Endothelial cell of umbilical vein (primary cell): ENCODE results near the gene KCNK16. TPM values are rescaled to one million over a fixed set of nuclear protein-coding genes. Genes with fewer than 3 reads are reported as not detected.

Experiments
- BruUV-seq: library from RNA; stranded (reverse); fragments of 400-500 nt; replicated peaks from 2 replicates; lab custom pipeline; 2021; lab: Mats Ljungman, UMichigan
- CTCF ChIA-PET: fragments of 300-600, 350-600 bp; sonication (Branson Sonifier 250); formaldehyde crosslinking; loops from one replicate; lab custom pipeline; 2021; ENCODE audit warnings: antibody characterized with exemption, inconsistent platforms; lab: Charles Lee
- POLR2A ChIA-PET: fragments of 300-600, 350-600 bp; sonication (Branson Sonifier 250); formaldehyde crosslinking; loops from one replicate; lab custom pipeline; 2021; ENCODE audit warnings: antibody characterized with exemption, inconsistent platforms; lab: Charles Lee
- DNase-seq: peaks from one replicate; pipeline ENCODE4 v3.0.0-alpha.2; 2011; ENCODE audit warnings: low read depth, low spot score
- FAIRE-seq: peaks from 2 replicates; lab custom pipeline; 2011; peaks lifted over from hg19 to GRCh38; lab: Jason Lieb, UNC
- H2AFZ ChIP-seq: 2 replicates; pipeline ENCODE4 v1.6.0; 2012; ENCODE audit warnings: low read depth, low read length, control low read depth, inconsistent platforms
- H3K27ac ChIP-seq: 2 replicates; pipeline ENCODE4 v1.5.1; 2011; ENCODE audit warnings: low read depth, mild to moderate bottlenecking, control low read depth, low read length, moderate library complexity; ENCODE audit not compliant: insufficient read depth
- H3K27me3 ChIP-seq, 2 experiments: 2 replicates each; pipeline versions ENCODE4 v1.6.0 to v1.6.1; 2011; ENCODE audit warnings: low read length in 2 of 2, mixed read lengths in 1 of 2; ENCODE audit not compliant: control insufficient read depth in 2 of 2, insufficient read depth in 2 of 2
- H3K36me3 ChIP-seq, 2 experiments: 2 replicates in 1 of 2; 3 replicates in 1 of 2; pipeline ENCODE4 v1.5.1; 2011; ENCODE audit warnings: low read length in 2 of 2, mild to moderate bottlenecking in 1 of 2, moderate library complexity in 1 of 2; ENCODE audit not compliant: control insufficient read depth in 2 of 2, insufficient read depth in 2 of 2; ENCODE audit errors: extremely low read depth in 1 of 2
- H3K4me1 ChIP-seq: 3 replicates; pipeline ENCODE4 v1.5.1; 2011; ENCODE audit warnings: mild to moderate bottlenecking, low read length; ENCODE audit not compliant: control insufficient read depth, insufficient read depth; ENCODE audit errors: extremely low read depth
- H3K4me2 ChIP-seq: 2 replicates; pipeline ENCODE4 v1.6.1; 2011; ENCODE audit warnings: low read length, control low read depth, mixed read lengths; ENCODE audit not compliant: insufficient read depth
- H3K4me3 ChIP-seq, 3 experiments: fragments of 200-600 bp in 1 of 3; sonication (generic), shearing (Covaris generic) in 1 of 3; replicated peaks in 1 of 3; 2 replicates each; pipeline ENCODE4 v1.5.1; 2011 to 2016; ENCODE audit warnings: control low read depth in 3 of 3, low read length in 3 of 3, mild to moderate bottlenecking in 2 of 3, inconsistent platforms in 1 of 3, low read depth in 1 of 3, moderate library complexity in 1 of 3; ENCODE audit not compliant: insufficient read depth in 1 of 3
- H3K79me2 ChIP-seq: 2 replicates; pipeline ENCODE4 v1.6.0; 2012; ENCODE audit warnings: low read length, inconsistent platforms; ENCODE audit not compliant: control insufficient read depth, insufficient read depth
- H3K9ac ChIP-seq: replicated peaks from 2 replicates; pipeline ENCODE3; 2011; ENCODE audit warnings: low read length, control low read depth; ENCODE audit not compliant: insufficient read depth; ENCODE audit errors: extremely low read depth
- H3K9me1 ChIP-seq: replicated peaks from 3 replicates; pipeline ENCODE4 v1.6.0; 2011; ENCODE audit warnings: mild to moderate bottlenecking, low read length; ENCODE audit not compliant: control insufficient read depth, insufficient read depth; ENCODE audit errors: extremely low read depth
- H3K9me3 ChIP-seq: replicated peaks from 2 replicates; pipeline ENCODE4 v1.5.1; 2012; ENCODE audit warnings: low read length, inconsistent platforms; ENCODE audit not compliant: control insufficient read depth, insufficient read depth
- H4K20me1 ChIP-seq: replicated peaks from 2 replicates; pipeline ENCODE3; 2011; ENCODE audit warnings: mild to moderate bottlenecking, low read length; ENCODE audit not compliant: control insufficient read depth, insufficient read depth; ENCODE audit errors: extremely low read depth
- EZH2 ChIP-seq: IDR thresholded peaks from 2 replicates; pipeline ENCODE4 v1.6.1; 2012; ENCODE audit warnings: borderline replicate concordance, low read depth, mild to moderate bottlenecking, moderate library complexity, low read length, inconsistent platforms; ENCODE audit not compliant: severe bottlenecking
- FOS ChIP-seq: IDR thresholded peaks from 2 replicates; pipeline ENCODE4 v1.6.1; 2011; ENCODE audit warnings: mild to moderate bottlenecking, low read length, moderate library complexity, borderline replicate concordance; ENCODE audit not compliant: insufficient read depth
- GATA2 ChIP-seq: IDR thresholded peaks from 2 replicates; pipeline ENCODE4 v1.7.0; 2011; ENCODE audit warnings: low read depth, mild to moderate bottlenecking, moderate library complexity, mixed read lengths, low read length; ENCODE audit not compliant: insufficient read length, insufficient read depth
- JUN ChIP-seq: IDR thresholded peaks from 2 replicates; pipeline ENCODE4 v1.6.1; 2011; ENCODE audit warnings: borderline replicate concordance, low read depth; ENCODE audit not compliant: insufficient read length, insufficient read depth
- MYC ChIP-seq: IDR thresholded peaks from one replicate; pipeline ENCODE4 v1.6.1; 2011; ENCODE audit warnings: mild to moderate bottlenecking, low read depth, low read length
- POLR2A ChIP-seq: IDR thresholded peaks from 2 replicates; pipeline ENCODE4 v1.6.1; 2012; ENCODE audit warnings: low read depth, mild to moderate bottlenecking, control low read depth, low read length
- POLR2AphosphoS5 ChIP-seq: IDR thresholded peaks from 2 replicates; pipeline ENCODE4 v1.6.1; 2012; ENCODE audit warnings: low read depth, mild to moderate bottlenecking, control low read depth, low read length, moderate library complexity; ENCODE audit not compliant: insufficient read depth
- dilution Hi-C: fragments of 300-500 bp; cut with MboI; formaldehyde crosslinking; loops from one replicate; pipeline ENCODE4 v1.15.0; 2019; ENCODE audit warnings: low sequenced_read_pairs; ENCODE audit not compliant: extremely low pct_ligation_motif_present
- intact Hi-C: fragments of 100-400 bp; cut with micrococcal nuclease; formaldehyde crosslinking; loops from one replicate; pipeline ENCODE4 v1.10.0; 2022
- polyA plus RNA-seq, 4 experiments: library from polyadenylated mRNA; depleted of rRNA in 3 of 4; stranded (reverse) in 3 of 4; unstranded in 1 of 4; fragments of >200 nt; gene quantifications; 2 replicates each; pipeline versions ENCODE4 v1.2.1 to v1.2.3, GENCODE V29; 2011 to 2012; ENCODE audit warnings: missing spikeins in 1 of 4
- total RNA-seq: library from RNA; stranded (reverse); gene quantifications from 2 replicates; pipeline ENCODE4 v1.2.3, GENCODE V29; 2021
- TF ChIP-seq, protein P1 (sequence below): IDR thresholded peaks from 2 replicates; pipeline ENCODE4 v1.6.1; 2011; ENCODE audit not compliant: insufficient read depth, insufficient read length
- TF ChIP-seq, protein P2 (sequence below), 2 donors: IDR thresholded peaks; 1 replicate in 1 of 2; 2 replicates in 1 of 2; pipeline ENCODE4 v1.5.1; 2011; ENCODE audit warnings: low read length in 2 of 2, mild to moderate bottlenecking in 2 of 2, moderate library complexity in 2 of 2, control low read depth in 1 of 2, inconsistent platforms in 1 of 2, low read depth in 1 of 2; ENCODE audit not compliant: insufficient read depth in 1 of 2; ENCODE audit errors: extremely low read depth in 1 of 2

The KCNK16 gene
- total and polyA plus RNA-seq, 2 donors (not counting 3 experiments of a cell fraction or from before 2014, with no cell fraction given), result not detected

DNA sequence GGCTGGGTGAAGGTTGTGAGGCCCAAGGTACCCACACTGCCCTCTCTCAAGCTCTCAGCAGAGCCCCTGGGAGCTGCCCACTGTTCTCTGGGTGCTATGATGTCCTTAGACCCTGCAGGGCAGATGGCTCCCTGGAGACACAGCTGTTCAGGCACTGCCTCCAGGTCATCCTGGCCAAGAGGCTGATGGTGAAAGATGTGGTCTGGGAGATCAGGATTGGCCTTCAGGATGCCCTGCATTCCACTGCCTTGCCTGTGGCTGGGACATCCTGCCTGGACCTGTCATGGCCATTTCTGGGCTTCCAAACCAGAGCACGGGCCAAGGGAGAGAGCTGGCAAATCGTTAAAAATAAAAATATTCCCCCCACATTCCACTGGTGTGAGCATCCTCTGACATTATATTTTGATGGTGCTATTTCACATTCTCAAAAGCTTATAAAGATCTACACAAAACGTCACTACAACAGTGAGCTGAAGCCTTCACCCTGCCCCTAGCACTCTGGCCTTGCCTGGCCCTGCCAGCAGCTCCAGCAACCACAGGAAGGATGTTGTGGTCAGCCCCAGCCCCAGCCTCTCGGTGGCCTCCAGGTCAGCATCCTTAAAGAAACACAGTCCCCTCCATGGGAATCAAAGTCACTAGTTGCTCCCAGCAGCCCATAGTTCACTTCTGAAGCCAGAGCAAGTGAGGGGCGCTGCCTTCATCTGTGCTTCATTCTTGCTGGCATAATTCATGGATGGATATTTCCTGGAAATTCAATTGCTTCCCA is 13.5 kb upstream of the KCNK16 start:
- H3K4me2 ChIP-seq, result no peak overlapping the region
- no TSS peak for BruUV-seq
- H3K36me3 ChIP-seq, result no peaks in the 10 kb centered on the region
- TF ChIP-seq, protein P1, sequence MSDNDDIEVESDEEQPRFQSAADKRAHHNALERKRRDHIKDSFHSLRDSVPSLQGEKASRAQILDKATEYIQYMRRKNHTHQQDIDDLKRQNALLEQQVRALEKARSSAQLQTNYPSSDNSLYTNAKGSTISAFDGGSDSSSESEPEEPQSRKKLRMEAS, result no peak
- TF ChIP-seq POLR2AphosphoS5, result no peak
- TF ChIP-seq, protein P2, sequence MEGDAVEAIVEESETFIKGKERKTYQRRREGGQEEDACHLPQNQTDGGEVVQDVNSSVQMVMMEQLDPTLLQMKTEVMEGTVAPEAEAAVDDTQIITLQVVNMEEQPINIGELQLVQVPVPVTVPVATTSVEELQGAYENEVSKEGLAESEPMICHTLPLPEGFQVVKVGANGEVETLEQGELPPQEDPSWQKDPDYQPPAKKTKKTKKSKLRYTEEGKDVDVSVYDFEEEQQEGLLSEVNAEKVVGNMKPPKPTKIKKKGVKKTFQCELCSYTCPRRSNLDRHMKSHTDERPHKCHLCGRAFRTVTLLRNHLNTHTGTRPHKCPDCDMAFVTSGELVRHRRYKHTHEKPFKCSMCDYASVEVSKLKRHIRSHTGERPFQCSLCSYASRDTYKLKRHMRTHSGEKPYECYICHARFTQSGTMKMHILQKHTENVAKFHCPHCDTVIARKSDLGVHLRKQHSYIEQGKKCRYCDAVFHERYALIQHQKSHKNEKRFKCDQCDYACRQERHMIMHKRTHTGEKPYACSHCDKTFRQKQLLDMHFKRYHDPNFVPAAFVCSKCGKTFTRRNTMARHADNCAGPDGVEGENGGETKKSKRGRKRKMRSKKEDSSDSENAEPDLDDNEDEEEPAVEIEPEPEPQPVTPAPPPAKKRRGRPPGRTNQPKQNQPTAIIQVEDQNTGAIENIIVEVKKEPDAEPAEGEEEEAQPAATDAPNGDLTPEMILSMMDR (IDR thresholded peaks at IDR 0.05; ENCODE audit: extremely low read depth in 1 of 2, insufficient read depth in 1 of 2, low read depth in 1 of 2, low read length in 2 of 2), result no peak
- no peak for TF ChIP-seq POLR2A
- TF ChIP-seq MYC, result no peak
- no peak for TF ChIP-seq JUN
- no peak for TF ChIP-seq FOS
- no peak for TF ChIP-seq GATA2
- no peak for TF ChIP-seq EZH2
- no peak overlapping the region for H3K4me3 ChIP-seq
- no peak overlapping the region for H3K27ac ChIP-seq
- no peak overlapping the region for H2AFZ ChIP-seq
- ChIA-PET POLR2A (no interaction called here), CTCF (interaction anchor here (1.2 to 1.5 kb wide), 2 partner anchors 12 kb away, joined by 4 read pairs; no protein-coding TSS in a partner anchor)
- DNase-seq (no peak), FAIRE-seq (no peak)
- dilution Hi-C loops (no loop called here), intact Hi-C loops (no loop called here)
- H3K27me3 ChIP-seq, result peaks cover 0 to 2% of the 10 kb centered on the region in 2 experiments
- no peaks in the 10 kb centered on the region for H3K9me3 ChIP-seq
- no peaks in the 10 kb centered on the region for H3K4me1 ChIP-seq
- H3K9me1 ChIP-seq, result no peaks in the 10 kb centered on the region
- H4K20me1 ChIP-seq, result no peaks in the 10 kb centered on the region
- no peaks in the 10 kb centered on the region for H3K79me2 ChIP-seq
- no peak overlapping the region for H3K9ac ChIP-seq
